Osteoblast (primary cell): ENCODE results near the gene INSL4. TPM values are rescaled to one million over a fixed set of nuclear protein-coding genes. Genes with fewer than 3 reads are reported as not detected.

Experiments
- DNase-seq: peaks from one replicate; pipeline ENCODE4 v3.0.0; 2011; ENCODE audit warnings: low spot score, mixed read lengths; ENCODE audit not compliant: insufficient read length; ENCODE audit errors: missing footprints
- H2AFZ ChIP-seq: 2 replicates; pipeline ENCODE4 v1.6.0; 2011; ENCODE audit warnings: mild to moderate bottlenecking, low read length
- H3K27ac ChIP-seq: 2 replicates; pipeline ENCODE4 v1.5.1; 2011; ENCODE audit warnings: mild to moderate bottlenecking, low read depth, low read length, moderate library complexity
- H3K27me3 ChIP-seq: 2 replicates; pipeline ENCODE4 v1.6.0; 2012; ENCODE audit warnings: mild to moderate bottlenecking, control low read depth, inconsistent platforms, low read length, moderate library complexity; ENCODE audit not compliant: insufficient read depth
- H3K36me3 ChIP-seq: 2 replicates; pipeline ENCODE4 v1.5.1; 2011; ENCODE audit warnings: mild to moderate bottlenecking, low read length, control low read depth, moderate library complexity; ENCODE audit not compliant: insufficient read depth
- H3K4me1 ChIP-seq: 2 replicates; pipeline ENCODE4 v1.5.1; 2011; ENCODE audit warnings: mild to moderate bottlenecking, low read length, control low read depth, moderate library complexity; ENCODE audit not compliant: insufficient read depth
- H3K4me2 ChIP-seq: 2 replicates; pipeline ENCODE4 v1.6.0; 2011; ENCODE audit warnings: mild to moderate bottlenecking, low read length; ENCODE audit not compliant: insufficient read depth
- H3K4me3 ChIP-seq: fragments of 200-600 bp; sonication (generic); 3 replicates; pipeline ENCODE4 v1.5.1; 2012; ENCODE audit warnings: mild to moderate bottlenecking, low read length, inconsistent platforms; ENCODE audit not compliant: insufficient read depth
- H3K79me2 ChIP-seq: 2 replicates; pipeline ENCODE4 v1.6.0; 2012; ENCODE audit warnings: mild to moderate bottlenecking, low read length, control low read depth, inconsistent platforms; ENCODE audit not compliant: insufficient read depth
- H3K9me3 ChIP-seq: 2 replicates; pipeline ENCODE4 v1.5.1; 2011; ENCODE audit warnings: low read depth, low read length, control low read depth
- H4K20me1 ChIP-seq: 2 replicates; pipeline ENCODE4 v1.6.0; 2012; ENCODE audit warnings: mild to moderate bottlenecking, low read length, control low read depth; ENCODE audit not compliant: insufficient read depth
- CTCF ChIP-seq: IDR thresholded peaks from 2 replicates; pipeline ENCODE4 v1.5.1; 2011; ENCODE audit warnings: mild to moderate bottlenecking, low read depth, low read length, moderate library complexity; ENCODE audit errors: extremely low read depth
- total RNA-seq: library from RNA; depleted of rRNA; stranded (reverse); fragments of >200 nt; gene quantifications from 2 replicates; pipeline ENCODE4 v1.2.3, GENCODE V29; 2012

The INSL4 gene
- not detected in 2 replicates for total RNA-seq

GRCh38 chr9:5231212-5231611 is at the start of gene INSL4:
Gene INSL4, plus strand, starts transcription at chr9:5231419. Its CDS starts 105 bp downstream, at chr9:5231524.
- Histone ChIP-seq H3K4me1 (no peaks in the 10 kb centered on the region), H3K79me2 (no peaks in the 10 kb centered on the region), H2AFZ (no peak within 1 kb of the TSS), H3K27me3 (peaks cover 12% of the 10 kb centered on the region), H3K4me2 (no peak within 1 kb of the TSS), H4K20me1 (no peaks in the 10 kb centered on the region), H3K36me3 (no peaks in the 10 kb centered on the region), H3K27ac (no peak within 1 kb of the TSS), H3K9me3 (no peaks in the 10 kb centered on the region), H3K4me3 (no peak within 1 kb of the TSS)
- TF ChIP-seq CTCF, result no peak
- DNase-seq, result peak; percentile 19

DNA sequence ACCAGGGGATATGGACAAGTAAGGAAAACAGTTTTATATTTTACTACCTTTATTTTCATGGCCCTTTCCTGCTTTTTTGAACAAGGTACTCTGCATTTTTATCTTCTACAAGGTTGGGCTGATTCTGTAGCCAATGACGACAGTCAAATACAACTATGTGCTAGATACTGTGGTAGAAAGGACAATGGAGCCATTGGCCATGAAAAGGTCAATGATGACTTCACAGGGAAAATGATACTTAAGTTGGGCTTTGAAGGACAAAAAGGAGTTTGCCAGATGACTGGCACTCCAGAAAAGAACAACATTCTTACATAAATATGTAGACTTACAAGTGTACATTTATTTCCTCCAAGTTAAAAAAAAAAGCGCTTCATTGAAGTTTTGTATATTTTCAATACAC is 46.4 kb upstream of the INSL4 start:
- no peaks in the 10 kb centered on the region for H3K9me3 ChIP-seq
- H3K4me1 ChIP-seq, result no peaks in the 10 kb centered on the region
- H3K27ac ChIP-seq, result no peak overlapping the region
- no peaks in the 10 kb centered on the region for H3K79me2 ChIP-seq
- DNase-seq, result no peak
- peaks cover 9% of the 10 kb centered on the region for H3K27me3 ChIP-seq
- no peak for TF ChIP-seq CTCF
- H3K36me3 ChIP-seq, result no peaks in the 10 kb centered on the region
- no peak overlapping the region for H3K4me3 ChIP-seq
- no peak overlapping the region for H2AFZ ChIP-seq
- no peaks in the 10 kb centered on the region for H4K20me1 ChIP-seq
- no peak overlapping the region for H3K4me2 ChIP-seq

DNA sequence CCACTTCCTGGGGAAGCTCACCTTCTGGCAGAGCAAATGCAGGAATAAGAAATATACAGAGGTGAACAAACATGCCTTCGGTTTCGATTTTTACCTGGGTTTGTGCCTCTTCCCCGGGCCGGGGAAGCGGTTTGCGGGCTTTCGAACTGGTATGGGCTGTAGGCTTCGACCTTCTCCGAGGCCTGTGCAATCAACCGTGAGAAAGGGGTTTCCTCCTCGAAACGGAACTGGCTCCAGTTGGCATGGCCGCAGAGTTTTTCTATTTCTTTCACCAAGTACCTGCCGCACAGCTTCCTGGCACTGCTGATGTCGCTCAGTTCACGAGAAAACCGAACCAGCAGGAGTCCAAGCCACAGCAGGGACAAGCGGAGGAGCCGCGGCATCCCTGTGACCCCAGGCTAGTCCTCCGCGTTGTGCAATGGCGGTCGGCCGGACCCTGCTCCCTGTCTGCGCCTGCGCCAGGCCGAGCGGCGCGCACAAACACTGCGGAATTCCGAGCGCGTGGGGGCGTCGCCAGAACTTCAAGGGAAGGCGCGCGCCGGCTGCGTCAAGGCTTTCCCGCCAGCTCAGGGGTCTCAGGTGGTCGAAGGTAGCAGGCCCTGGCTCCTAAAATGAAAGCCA is 45.9 kb upstream of the INSL4 start, which contains the start of gene INSL6:
INSL6 (minus strand) TSS at position 420 of the 621 bp plus-strand sequence; CDS start at position 383, 37 bp downstream.
- Histone ChIP-seq H3K27me3 (peaks cover 10% of the 10 kb centered on the region), H3K36me3 (no peaks in the 10 kb centered on the region), H4K20me1 (no peaks in the 10 kb centered on the region), H3K27ac (no peak within 1 kb of the TSS), H3K4me2 (peak within 1 kb of the TSS; percentile 51), H2AFZ (no peak within 1 kb of the TSS), H3K79me2 (no peaks in the 10 kb centered on the region), H3K4me1 (no peaks in the 10 kb centered on the region), H3K9me3 (no peaks in the 10 kb centered on the region), H3K4me3 (no peak within 1 kb of the TSS)
- no peak for TF ChIP-seq CTCF
- DNase-seq, result no peak

- H3K79me2 ChIP-seq, result no peaks in the 10 kb centered on the region
- H3K4me1 ChIP-seq, result no peaks in the 10 kb centered on the region
- peaks cover 13% of the 10 kb centered on the region for H3K27me3 ChIP-seq
- H3K4me3 ChIP-seq, result no peak overlapping the region
- no peak overlapping the region for H3K27ac ChIP-seq
- H3K4me2 ChIP-seq, result peak overlapping the region; percentile 51
- H2AFZ ChIP-seq, result no peak overlapping the region
- DNase-seq, result peak; percentile 90
- no peaks in the 10 kb centered on the region for H4K20me1 ChIP-seq
- no peaks in the 10 kb centered on the region for H3K36me3 ChIP-seq
- peak; percentile 84 for TF ChIP-seq CTCF
- no peaks in the 10 kb centered on the region for H3K9me3 ChIP-seq
These were observed 44.6 kb upstream of the INSL4 start for GRCh38 chr9:5186416-5187169.
